ENCODE measurements around the gene SNAP29. TPM values are rescaled to one million over a fixed set of nuclear protein-coding genes. Genes with fewer than 3 reads are reported as not detected.

The SNAP29 gene
- total and polyA plus RNA-seq, 2 experiments from 2014 or later = 8.2 to 22.9 TPM

DNA sequence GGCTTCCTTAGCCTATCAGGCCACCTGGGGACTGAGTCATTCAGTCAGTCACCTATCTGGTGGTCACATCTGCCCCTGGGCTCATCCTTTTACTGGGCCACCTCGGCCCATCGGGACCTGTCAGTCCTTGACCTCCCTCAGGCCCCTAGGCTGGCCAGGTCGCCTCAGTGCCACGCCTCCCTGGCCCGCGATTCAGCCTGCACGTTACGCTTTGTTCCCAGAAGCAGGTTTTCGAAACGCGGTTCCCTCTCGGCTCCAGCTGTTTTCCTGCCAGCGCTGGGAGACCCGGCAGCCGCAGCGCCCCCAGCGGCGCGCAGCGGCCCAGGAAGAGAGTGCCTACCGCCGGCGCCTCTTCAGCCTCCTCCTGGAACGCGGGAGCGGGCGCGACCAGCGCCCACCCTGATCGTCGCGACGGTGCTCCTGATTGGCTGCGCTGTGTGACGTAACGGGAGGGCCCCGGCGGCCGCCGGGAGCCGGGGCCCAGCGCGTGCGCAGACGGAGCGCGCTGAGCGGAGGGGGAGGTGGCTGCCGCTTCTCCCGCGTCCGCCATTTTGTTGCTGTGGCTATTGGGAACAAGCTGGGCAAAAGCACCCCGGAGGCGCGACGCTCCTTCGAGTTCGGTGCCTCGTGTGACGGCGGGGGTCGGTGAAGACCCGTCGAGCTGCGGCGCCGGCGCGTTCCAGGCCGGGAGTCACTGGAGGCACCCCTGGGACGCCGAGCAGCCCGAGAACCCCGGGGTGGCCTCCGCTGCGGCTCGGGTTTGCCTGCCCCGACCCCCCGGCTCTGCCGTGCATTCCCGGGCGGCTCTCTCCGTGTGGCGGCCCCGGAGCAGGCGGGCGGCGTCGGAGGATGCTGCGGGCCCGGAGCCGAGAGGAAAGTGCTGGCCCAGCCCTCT is 58.4 kb downstream of the SNAP29 start, which contains the start of gene CRKL:
TSS of gene CRKL (plus strand) at position 492 of the 895 bp plus-strand sequence. CDS start 528 bp downstream, outside the sequence.
- peaks cover 49% of the 10 kb centered on the region for H3K79me2 ChIP-seq (replicated peaks; ENCODE audit: insufficient read depth)
- H3F3A ChIP-seq (replicated peaks; ENCODE audit: low read depth) = peaks cover 4% of the 10 kb centered on the region; the same call in 1 of the 2 replicates
- peak within 1 kb of the TSS; percentile 98 for H3K27ac Mint-ChIP-seq
- H3K4me3 Mint-ChIP-seq = peak within 1 kb of the TSS; percentile 99
- H4K20me1 ChIP-seq (replicated peaks; ENCODE audit: insufficient read depth) = peaks cover 41% of the 10 kb centered on the region
- DNase-seq (ENCODE audit: low spot score) (peak; percentile 97), ATAC-seq (peak; percentile 95)
- H3K4me3 ChIP-seq = peak within 1 kb of the TSS; percentile 99
- no peaks in the 10 kb centered on the region for H3K36me3 ChIP-seq (ENCODE audit: insufficient read depth)
- peaks cover 9% of the 10 kb centered on the region for H3K27me3 Mint-ChIP-seq (ENCODE audit: insufficient read depth, low read depth, poor library complexity)
- peaks cover 23% of the 10 kb centered on the region for H3K4me1 Mint-ChIP-seq
- H3K27ac ChIP-seq (ENCODE audit: low read depth) = peak within 1 kb of the TSS; percentile 98
- H3K36me3 Mint-ChIP-seq (ENCODE audit: low read depth) = peaks cover 21% of the 10 kb centered on the region
- peak within 1 kb of the TSS; percentile 100 for H2AFZ ChIP-seq
- no peaks in the 10 kb centered on the region for H3K27me3 ChIP-seq (ENCODE audit: insufficient read depth)
- H3K9me2 ChIP-seq (ENCODE audit: insufficient read depth) = no peaks in the 10 kb centered on the region
- H3K9me3 Mint-ChIP-seq = no peaks in the 10 kb centered on the region
- peaks cover 20% of the 10 kb centered on the region for H3K4me1 ChIP-seq (ENCODE audit: insufficient read depth)
- no peak for TF ChIP-seq ZNF331 (CRISPR knock-in tag; IDR thresholded peaks at IDR 0.05; ENCODE audit: low read depth)
- TF ChIP-seq JUNB (IDR thresholded peaks at IDR 0.05; ENCODE audit: unreplicated experiment) = no peak
- TF ChIP-seq POLR2AphosphoS5 (IDR thresholded peaks at IDR 0.05; ENCODE audit: low read depth) = peak; percentile 68
- no peak for TF ChIP-seq EZH2 (IDR thresholded peaks at IDR 0.05; ENCODE audit: low read depth, unreplicated experiment)
- no peak for TF ChIP-seq EZH2phosphoT487 (IDR thresholded peaks at IDR 0.05; ENCODE audit: unreplicated experiment)
- TF ChIP-seq, protein P1, sequence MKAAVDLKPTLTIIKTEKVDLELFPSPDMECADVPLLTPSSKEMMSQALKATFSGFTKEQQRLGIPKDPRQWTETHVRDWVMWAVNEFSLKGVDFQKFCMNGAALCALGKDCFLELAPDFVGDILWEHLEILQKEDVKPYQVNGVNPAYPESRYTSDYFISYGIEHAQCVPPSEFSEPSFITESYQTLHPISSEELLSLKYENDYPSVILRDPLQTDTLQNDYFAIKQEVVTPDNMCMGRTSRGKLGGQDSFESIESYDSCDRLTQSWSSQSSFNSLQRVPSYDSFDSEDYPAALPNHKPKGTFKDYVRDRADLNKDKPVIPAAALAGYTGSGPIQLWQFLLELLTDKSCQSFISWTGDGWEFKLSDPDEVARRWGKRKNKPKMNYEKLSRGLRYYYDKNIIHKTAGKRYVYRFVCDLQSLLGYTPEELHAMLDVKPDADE (IDR thresholded peaks at IDR 0.05) = no peak
- TF ChIP-seq, protein P2, sequence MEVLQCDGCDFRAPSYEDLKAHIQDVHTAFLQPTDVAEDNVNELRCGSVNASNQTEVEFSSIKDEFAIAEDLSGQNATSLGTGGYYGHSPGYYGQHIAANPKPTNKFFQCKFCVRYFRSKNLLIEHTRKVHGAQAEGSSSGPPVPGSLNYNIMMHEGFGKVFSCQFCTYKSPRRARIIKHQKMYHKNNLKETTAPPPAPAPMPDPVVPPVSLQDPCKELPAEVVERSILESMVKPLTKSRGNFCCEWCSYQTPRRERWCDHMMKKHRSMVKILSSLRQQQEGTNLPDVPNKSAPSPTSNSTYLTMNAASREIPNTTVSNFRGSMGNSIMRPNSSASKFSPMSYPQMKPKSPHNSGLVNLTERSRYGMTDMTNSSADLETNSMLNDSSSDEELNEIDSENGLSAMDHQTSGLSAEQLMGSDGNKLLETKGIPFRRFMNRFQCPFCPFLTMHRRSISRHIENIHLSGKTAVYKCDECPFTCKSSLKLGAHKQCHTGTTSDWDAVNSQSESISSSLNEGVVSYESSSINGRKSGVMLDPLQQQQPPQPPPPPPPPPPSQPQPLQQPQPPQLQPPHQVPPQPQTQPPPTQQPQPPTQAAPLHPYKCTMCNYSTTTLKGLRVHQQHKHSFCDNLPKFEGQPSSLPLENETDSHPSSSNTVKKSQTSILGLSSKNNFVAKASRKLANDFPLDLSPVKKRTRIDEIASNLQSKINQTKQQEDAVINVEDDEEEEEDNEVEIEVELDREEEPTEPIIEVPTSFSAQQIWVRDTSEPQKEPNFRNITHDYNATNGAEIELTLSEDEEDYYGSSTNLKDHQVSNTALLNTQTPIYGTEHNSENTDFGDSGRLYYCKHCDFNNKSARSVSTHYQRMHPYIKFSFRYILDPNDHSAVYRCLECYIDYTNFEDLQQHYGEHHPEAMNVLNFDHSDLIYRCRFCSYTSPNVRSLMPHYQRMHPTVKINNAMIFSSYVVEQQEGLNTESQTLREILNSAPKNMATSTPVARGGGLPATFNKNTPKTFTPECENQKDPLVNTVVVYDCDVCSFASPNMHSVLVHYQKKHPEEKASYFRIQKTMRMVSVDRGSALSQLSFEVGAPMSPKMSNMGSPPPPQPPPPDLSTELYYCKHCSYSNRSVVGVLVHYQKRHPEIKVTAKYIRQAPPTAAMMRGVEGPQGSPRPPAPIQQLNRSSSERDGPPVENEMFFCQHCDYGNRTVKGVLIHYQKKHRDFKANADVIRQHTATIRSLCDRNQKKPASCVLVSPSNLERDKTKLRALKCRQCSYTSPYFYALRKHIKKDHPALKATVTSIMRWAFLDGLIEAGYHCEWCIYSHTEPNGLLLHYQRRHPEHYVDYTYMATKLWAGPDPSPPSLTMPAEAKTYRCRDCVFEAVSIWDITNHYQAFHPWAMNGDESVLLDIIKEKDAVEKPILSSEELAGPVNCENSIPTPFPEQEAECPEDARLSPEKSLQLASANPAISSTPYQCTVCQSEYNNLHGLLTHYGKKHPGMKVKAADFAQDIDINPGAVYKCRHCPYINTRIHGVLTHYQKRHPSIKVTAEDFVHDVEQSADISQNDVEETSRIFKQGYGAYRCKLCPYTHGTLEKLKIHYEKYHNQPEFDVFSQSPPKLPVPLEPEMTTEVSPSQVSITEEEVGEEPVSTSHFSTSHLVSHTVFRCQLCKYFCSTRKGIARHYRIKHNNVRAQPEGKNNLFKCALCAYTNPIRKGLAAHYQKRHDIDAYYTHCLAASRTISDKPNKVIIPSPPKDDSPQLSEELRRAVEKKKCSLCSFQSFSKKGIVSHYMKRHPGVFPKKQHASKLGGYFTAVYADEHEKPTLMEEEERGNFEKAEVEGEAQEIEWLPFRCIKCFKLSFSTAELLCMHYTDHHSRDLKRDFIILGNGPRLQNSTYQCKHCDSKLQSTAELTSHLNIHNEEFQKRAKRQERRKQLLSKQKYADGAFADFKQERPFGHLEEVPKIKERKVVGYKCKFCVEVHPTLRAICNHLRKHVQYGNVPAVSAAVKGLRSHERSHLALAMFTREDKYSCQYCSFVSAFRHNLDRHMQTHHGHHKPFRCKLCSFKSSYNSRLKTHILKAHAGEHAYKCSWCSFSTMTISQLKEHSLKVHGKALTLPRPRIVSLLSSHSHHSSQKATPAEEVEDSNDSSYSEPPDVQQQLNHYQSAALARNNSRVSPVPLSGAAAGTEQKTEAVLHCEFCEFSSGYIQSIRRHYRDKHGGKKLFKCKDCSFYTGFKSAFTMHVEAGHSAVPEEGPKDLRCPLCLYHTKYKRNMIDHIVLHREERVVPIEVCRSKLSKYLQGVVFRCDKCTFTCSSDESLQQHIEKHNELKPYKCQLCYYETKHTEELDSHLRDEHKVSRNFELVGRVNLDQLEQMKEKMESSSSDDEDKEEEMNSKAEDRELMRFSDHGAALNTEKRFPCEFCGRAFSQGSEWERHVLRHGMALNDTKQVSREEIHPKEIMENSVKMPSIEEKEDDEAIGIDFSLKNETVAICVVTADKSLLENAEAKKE (CRISPR knock-in tag; IDR thresholded peaks at IDR 0.05) = no peak
- no peak for TF ChIP-seq STAT1 (IDR thresholded peaks at IDR 0.05; ENCODE audit: unreplicated experiment)
- TF ChIP-seq, protein P3, sequence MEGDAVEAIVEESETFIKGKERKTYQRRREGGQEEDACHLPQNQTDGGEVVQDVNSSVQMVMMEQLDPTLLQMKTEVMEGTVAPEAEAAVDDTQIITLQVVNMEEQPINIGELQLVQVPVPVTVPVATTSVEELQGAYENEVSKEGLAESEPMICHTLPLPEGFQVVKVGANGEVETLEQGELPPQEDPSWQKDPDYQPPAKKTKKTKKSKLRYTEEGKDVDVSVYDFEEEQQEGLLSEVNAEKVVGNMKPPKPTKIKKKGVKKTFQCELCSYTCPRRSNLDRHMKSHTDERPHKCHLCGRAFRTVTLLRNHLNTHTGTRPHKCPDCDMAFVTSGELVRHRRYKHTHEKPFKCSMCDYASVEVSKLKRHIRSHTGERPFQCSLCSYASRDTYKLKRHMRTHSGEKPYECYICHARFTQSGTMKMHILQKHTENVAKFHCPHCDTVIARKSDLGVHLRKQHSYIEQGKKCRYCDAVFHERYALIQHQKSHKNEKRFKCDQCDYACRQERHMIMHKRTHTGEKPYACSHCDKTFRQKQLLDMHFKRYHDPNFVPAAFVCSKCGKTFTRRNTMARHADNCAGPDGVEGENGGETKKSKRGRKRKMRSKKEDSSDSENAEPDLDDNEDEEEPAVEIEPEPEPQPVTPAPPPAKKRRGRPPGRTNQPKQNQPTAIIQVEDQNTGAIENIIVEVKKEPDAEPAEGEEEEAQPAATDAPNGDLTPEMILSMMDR (conservative IDR thresholded peaks at IDR 0.05; ENCODE audit: low read depth in 2 of 2) = peak; percentile 76 to 79
- no peak for TF ChIP-seq ZNF114 (CRISPR knock-in tag; IDR thresholded peaks at IDR 0.05)
- no peak for TF ChIP-seq NANOG (IDR thresholded peaks at IDR 0.05; ENCODE audit: borderline replicate concordance)
- TF ChIP-seq, protein P4, sequence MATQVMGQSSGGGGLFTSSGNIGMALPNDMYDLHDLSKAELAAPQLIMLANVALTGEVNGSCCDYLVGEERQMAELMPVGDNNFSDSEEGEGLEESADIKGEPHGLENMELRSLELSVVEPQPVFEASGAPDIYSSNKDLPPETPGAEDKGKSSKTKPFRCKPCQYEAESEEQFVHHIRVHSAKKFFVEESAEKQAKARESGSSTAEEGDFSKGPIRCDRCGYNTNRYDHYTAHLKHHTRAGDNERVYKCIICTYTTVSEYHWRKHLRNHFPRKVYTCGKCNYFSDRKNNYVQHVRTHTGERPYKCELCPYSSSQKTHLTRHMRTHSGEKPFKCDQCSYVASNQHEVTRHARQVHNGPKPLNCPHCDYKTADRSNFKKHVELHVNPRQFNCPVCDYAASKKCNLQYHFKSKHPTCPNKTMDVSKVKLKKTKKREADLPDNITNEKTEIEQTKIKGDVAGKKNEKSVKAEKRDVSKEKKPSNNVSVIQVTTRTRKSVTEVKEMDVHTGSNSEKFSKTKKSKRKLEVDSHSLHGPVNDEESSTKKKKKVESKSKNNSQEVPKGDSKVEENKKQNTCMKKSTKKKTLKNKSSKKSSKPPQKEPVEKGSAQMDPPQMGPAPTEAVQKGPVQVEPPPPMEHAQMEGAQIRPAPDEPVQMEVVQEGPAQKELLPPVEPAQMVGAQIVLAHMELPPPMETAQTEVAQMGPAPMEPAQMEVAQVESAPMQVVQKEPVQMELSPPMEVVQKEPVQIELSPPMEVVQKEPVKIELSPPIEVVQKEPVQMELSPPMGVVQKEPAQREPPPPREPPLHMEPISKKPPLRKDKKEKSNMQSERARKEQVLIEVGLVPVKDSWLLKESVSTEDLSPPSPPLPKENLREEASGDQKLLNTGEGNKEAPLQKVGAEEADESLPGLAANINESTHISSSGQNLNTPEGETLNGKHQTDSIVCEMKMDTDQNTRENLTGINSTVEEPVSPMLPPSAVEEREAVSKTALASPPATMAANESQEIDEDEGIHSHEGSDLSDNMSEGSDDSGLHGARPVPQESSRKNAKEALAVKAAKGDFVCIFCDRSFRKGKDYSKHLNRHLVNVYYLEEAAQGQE (IDR thresholded peaks at IDR 0.05; ENCODE audit: unreplicated experiment) = no peak
- peak; percentile 87 for TF ChIP-seq CREB1 (CRISPR knock-in tag; IDR thresholded peaks at IDR 0.05; ENCODE audit: low read depth)
- peak within 1 kb of the TSS; percentile 91 for H3K4me2 ChIP-seq

Data from GM23338 (cell line).